SH-SY5Y (cell line): ENCODE results near the gene CUL3.

ENCODE experiments used
- GATA2 ChIP-seq: IDR thresholded peaks from 2 replicates; pipeline ENCODE4 v1.6.1; 2011; ENCODE audit warnings: mild to moderate bottlenecking, low read depth, low read length
- GATA3 ChIP-seq: IDR thresholded peaks from 2 replicates; pipeline ENCODE4 v1.6.1; 2011; ENCODE audit warnings: low read depth, mild to moderate bottlenecking, low read length, moderate library complexity

- no peak for TF ChIP-seq GATA3
- no peak for TF ChIP-seq GATA2
These were observed 41.2 kb downstream of the CUL3 start for GRCh38 chr2:224543939-224544338.
